KMS-11 (cell line): ENCODE data around the gene EPN3.

Source experiments
- H2AFZ ChIP-seq: fragments of 200-600 bp; sonication (generic); 2 replicates; pipeline ENCODE4 v1.6.1; 2016; ENCODE audit warnings: antibody characterized with exemption, mixed run types, low read depth
- H3K27ac ChIP-seq: fragments of 200-600 bp; sonication (generic); 2 replicates; pipeline ENCODE4 v1.6.1; 2016; ENCODE audit warnings: mild to moderate bottlenecking, mixed run types
- H3K27me3 ChIP-seq: fragments of 200-600 bp; sonication (generic); 2 replicates; pipeline ENCODE4 v1.6.1; 2017; ENCODE audit warnings: mild to moderate bottlenecking, low read depth, mixed run types, moderate library complexity; ENCODE audit not compliant: insufficient read depth
- H3K36me3 ChIP-seq: fragments of 200-600 bp; sonication (generic); 2 replicates; pipeline ENCODE4 v1.6.1; 2017; ENCODE audit warnings: mild to moderate bottlenecking, mixed run types; ENCODE audit not compliant: insufficient read depth
- H3K4me1 ChIP-seq: fragments of 200-600 bp; sonication (generic); 2 replicates; pipeline ENCODE4 v1.6.1; 2016; ENCODE audit warnings: mild to moderate bottlenecking, low read depth, mixed run types; ENCODE audit not compliant: poor library complexity, severe bottlenecking
- H3K4me2 ChIP-seq: fragments of 200-600 bp; sonication (generic); 2 replicates; pipeline ENCODE4 v1.7.0; 2016; ENCODE audit warnings: mild to moderate bottlenecking, mixed run types
- H3K4me3 ChIP-seq: fragments of 200-600 bp; sonication (generic); IDR thresholded peaks from 2 replicates; pipeline ENCODE4 v1.6.1; 2017; ENCODE audit warnings: low read depth, low read length, mixed read lengths; ENCODE audit not compliant: insufficient read depth
- H3K79me2 ChIP-seq: fragments of 200-600 bp; sonication (generic); 2 replicates; pipeline ENCODE4 v1.6.1; 2016; ENCODE audit warnings: low read depth, mixed run types; ENCODE audit not compliant: insufficient read depth
- H3K9ac ChIP-seq: fragments of 200-600 bp; sonication (generic); 2 replicates; pipeline ENCODE4 v1.6.1; 2016; ENCODE audit warnings: mild to moderate bottlenecking, mixed run types
- H4K20me1 ChIP-seq: fragments of 200-600 bp; sonication (generic); 2 replicates; pipeline ENCODE4 v1.6.1; 2016; ENCODE audit warnings: mild to moderate bottlenecking, mixed run types; ENCODE audit not compliant: insufficient read depth
- TF ChIP-seq, protein P1 (sequence below): fragments of 200-600 bp; sonication (generic); conservative IDR thresholded peaks from 2 replicates; pipeline ENCODE4 v1.6.1; 2017; ENCODE audit warnings: low read depth, mild to moderate bottlenecking, antibody characterized with exemption, low read length, moderate library complexity, mixed read lengths

EPN3 gene

DNA sequence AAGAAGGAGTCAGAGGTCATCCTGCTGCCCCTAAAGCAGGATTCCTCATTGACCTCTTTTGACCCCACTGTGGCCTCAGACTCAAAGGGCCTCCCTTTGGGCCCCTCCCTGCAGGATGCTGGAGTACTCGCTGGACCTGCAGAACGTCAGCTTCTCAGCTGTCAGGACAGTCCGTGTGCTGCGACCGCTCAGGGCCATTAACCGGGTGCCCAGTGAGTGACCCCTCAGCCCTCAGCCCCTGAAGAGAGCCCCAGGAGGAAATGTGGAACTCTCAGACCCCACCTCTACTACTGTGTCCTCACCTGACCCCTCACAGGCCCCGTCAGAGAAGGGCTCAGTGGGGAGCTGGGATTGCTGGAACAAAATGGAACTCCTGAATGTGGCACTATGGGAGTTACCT is 37.1 kb downstream of the EPN3 start:
- Histone ChIP-seq H3K4me1 (no peaks in the 10 kb centered on the region), H3K27ac (no peak overlapping the region), H4K20me1 (no peaks in the 10 kb centered on the region), H3K36me3 (no peaks in the 10 kb centered on the region), H3K4me2 (no peak overlapping the region), H3K9ac (no peak overlapping the region), H2AFZ (no peak overlapping the region), H3K27me3 (peaks cover 39% of the 10 kb centered on the region), H3K79me2 (no peaks in the 10 kb centered on the region), H3K4me3 (no peak overlapping the region)
- TF ChIP-seq, protein P1, sequence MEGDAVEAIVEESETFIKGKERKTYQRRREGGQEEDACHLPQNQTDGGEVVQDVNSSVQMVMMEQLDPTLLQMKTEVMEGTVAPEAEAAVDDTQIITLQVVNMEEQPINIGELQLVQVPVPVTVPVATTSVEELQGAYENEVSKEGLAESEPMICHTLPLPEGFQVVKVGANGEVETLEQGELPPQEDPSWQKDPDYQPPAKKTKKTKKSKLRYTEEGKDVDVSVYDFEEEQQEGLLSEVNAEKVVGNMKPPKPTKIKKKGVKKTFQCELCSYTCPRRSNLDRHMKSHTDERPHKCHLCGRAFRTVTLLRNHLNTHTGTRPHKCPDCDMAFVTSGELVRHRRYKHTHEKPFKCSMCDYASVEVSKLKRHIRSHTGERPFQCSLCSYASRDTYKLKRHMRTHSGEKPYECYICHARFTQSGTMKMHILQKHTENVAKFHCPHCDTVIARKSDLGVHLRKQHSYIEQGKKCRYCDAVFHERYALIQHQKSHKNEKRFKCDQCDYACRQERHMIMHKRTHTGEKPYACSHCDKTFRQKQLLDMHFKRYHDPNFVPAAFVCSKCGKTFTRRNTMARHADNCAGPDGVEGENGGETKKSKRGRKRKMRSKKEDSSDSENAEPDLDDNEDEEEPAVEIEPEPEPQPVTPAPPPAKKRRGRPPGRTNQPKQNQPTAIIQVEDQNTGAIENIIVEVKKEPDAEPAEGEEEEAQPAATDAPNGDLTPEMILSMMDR, result no peak

GRCh38 chr17:50570032-50570431 is 37.5 kb downstream of the EPN3 start:
- Histone ChIP-seq H3K9ac (no peak overlapping the region), H3K4me1 (no peaks in the 10 kb centered on the region), H3K27me3 (peaks cover 35% of the 10 kb centered on the region), H3K4me3 (no peak overlapping the region), H4K20me1 (no peaks in the 10 kb centered on the region), H3K36me3 (no peaks in the 10 kb centered on the region), H3K79me2 (no peaks in the 10 kb centered on the region), H3K4me2 (no peak overlapping the region), H3K27ac (no peak overlapping the region), H2AFZ (no peak overlapping the region)
- TF ChIP-seq, protein P1, result no peak

GRCh38 chr17:50570528-50570927 is 38.0 kb downstream of the EPN3 start:
- H3K27ac ChIP-seq, result no peak overlapping the region
- no peaks in the 10 kb centered on the region for H3K79me2 ChIP-seq
- H3K36me3 ChIP-seq, result no peaks in the 10 kb centered on the region
- H2AFZ ChIP-seq, result no peak overlapping the region
- TF ChIP-seq, protein P1, result no peak
- H3K9ac ChIP-seq, result no peak overlapping the region
- H3K4me3 ChIP-seq, result no peak overlapping the region
- no peak overlapping the region for H3K4me2 ChIP-seq
- no peaks in the 10 kb centered on the region for H4K20me1 ChIP-seq
- H3K27me3 ChIP-seq, result peaks cover 31% of the 10 kb centered on the region
- H3K4me1 ChIP-seq, result no peaks in the 10 kb centered on the region

DNA sequence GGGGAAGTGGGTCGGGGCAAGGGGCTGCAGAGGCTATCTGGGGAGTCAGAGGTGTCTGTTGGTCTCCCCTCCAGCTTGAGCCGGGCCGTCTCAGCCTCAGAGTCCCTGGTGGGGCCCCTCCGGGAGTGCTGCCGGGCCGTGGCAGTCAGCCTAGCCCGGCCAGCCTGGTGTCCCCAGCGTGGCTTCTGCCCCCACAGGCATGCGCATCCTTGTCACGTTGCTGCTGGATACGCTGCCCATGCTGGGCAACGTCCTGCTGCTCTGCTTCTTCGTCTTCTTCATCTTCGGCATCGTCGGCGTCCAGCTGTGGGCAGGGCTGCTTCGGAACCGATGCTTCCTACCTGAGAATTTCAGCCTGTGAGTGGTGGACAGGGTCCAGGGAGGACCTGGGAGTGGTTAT is 39.1 kb downstream of the EPN3 start:
- no peak overlapping the region for H3K27ac ChIP-seq
- H3K4me1 ChIP-seq, result no peaks in the 10 kb centered on the region
- H3K4me3 ChIP-seq, result no peak overlapping the region
- no peak overlapping the region for H2AFZ ChIP-seq
- H3K79me2 ChIP-seq, result no peaks in the 10 kb centered on the region
- H3K4me2 ChIP-seq, result no peak overlapping the region
- H3K9ac ChIP-seq, result no peak overlapping the region
- H3K36me3 ChIP-seq, result no peaks in the 10 kb centered on the region
- H4K20me1 ChIP-seq, result no peaks in the 10 kb centered on the region
- TF ChIP-seq, protein P1, result no peak
- peaks cover 31% of the 10 kb centered on the region for H3K27me3 ChIP-seq

DNA sequence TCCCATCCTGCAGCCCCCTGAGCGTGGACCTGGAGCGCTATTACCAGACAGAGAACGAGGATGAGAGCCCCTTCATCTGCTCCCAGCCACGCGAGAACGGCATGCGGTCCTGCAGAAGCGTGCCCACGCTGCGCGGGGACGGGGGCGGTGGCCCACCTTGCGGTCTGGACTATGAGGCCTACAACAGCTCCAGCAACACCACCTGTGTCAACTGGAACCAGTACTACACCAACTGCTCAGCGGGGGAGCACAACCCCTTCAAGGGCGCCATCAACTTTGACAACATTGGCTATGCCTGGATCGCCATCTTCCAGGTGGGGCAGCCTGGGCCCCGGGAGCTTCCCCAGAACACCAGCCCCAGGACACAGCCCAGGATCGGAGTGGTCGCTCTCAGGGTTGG is 40.0 kb downstream of the EPN3 start:
- TF ChIP-seq, protein P1, result no peak
- H2AFZ ChIP-seq, result no peak overlapping the region
- H3K27me3 ChIP-seq, result peaks cover 30% of the 10 kb centered on the region
- no peak overlapping the region for H3K4me3 ChIP-seq
- no peak overlapping the region for H3K9ac ChIP-seq
- no peaks in the 10 kb centered on the region for H3K36me3 ChIP-seq
- H3K27ac ChIP-seq, result no peak overlapping the region
- no peaks in the 10 kb centered on the region for H3K4me1 ChIP-seq
- H3K4me2 ChIP-seq, result no peak overlapping the region
- H4K20me1 ChIP-seq, result no peaks in the 10 kb centered on the region
- H3K79me2 ChIP-seq, result no peaks in the 10 kb centered on the region
